Ishikawa (cell line): ENCODE results near the gene SH3RF2.

ENCODE experiments used
- CEBPB ChIP-seq: IDR thresholded peaks from 2 replicates; pipeline ENCODE4 v1.6.1; 2012
- CREB1 ChIP-seq: IDR thresholded peaks from 2 replicates; pipeline ENCODE4 v1.6.1; 2012; ENCODE audit warnings: low read depth
- EGR1 ChIP-seq: IDR thresholded peaks from 2 replicates; pipeline ENCODE4 v1.6.1; 2012
- EP300 ChIP-seq: IDR thresholded peaks from 2 replicates; pipeline ENCODE4 v1.6.1; 2012; ENCODE audit warnings: borderline replicate concordance
- FOXM1 ChIP-seq: IDR thresholded peaks from 2 replicates; pipeline ENCODE4 v1.6.1; 2012; ENCODE audit warnings: low read depth, borderline replicate concordance
- MAX ChIP-seq: IDR thresholded peaks from 2 replicates; pipeline ENCODE4 v1.6.1; 2012
- NFIC ChIP-seq: IDR thresholded peaks from 2 replicates; pipeline ENCODE4 v1.6.1; 2012
- RAD21 ChIP-seq: IDR thresholded peaks from 2 replicates; pipeline ENCODE4 v1.6.1; 2012; ENCODE audit warnings: low read depth
- REST ChIP-seq: IDR thresholded peaks from 2 replicates; pipeline ENCODE4 v1.6.1; 2012; ENCODE audit warnings: low read depth, mild to moderate bottlenecking
- TAF1 ChIP-seq: IDR thresholded peaks from 2 replicates; pipeline ENCODE4 v1.6.1; 2012; ENCODE audit warnings: low read depth, mild to moderate bottlenecking
- TCF12 ChIP-seq: IDR thresholded peaks from 2 replicates; pipeline ENCODE4 v1.6.1; 2012; ENCODE audit warnings: low read depth
- TEAD4 ChIP-seq: IDR thresholded peaks from 2 replicates; pipeline ENCODE4 v1.6.1; 2012
- USF1 ChIP-seq: IDR thresholded peaks from 2 replicates; pipeline ENCODE4 v1.6.1; 2012
- YY1 ChIP-seq: IDR thresholded peaks from 2 replicates; pipeline ENCODE4 v1.6.1; 2012; ENCODE audit warnings: low read depth
- ZBTB7A ChIP-seq: IDR thresholded peaks from 2 replicates; pipeline ENCODE4 v1.6.1; 2012; ENCODE audit warnings: low read depth

Gene SH3RF2

GRCh38 chr5:146049704-146050026, 113.3 kb downstream of the SH3RF2 start:
- no peak for TF ChIP-seq CREB1
- TF ChIP-seq EP300, result no peak
- TF ChIP-seq EGR1, result no peak
- TF ChIP-seq ZBTB7A, result no peak
- TF ChIP-seq RAD21, result no peak
- TF ChIP-seq TCF12, result no peak
- no peak for TF ChIP-seq REST
- no peak for TF ChIP-seq TEAD4
- TF ChIP-seq NFIC, result no peak
- no peak for TF ChIP-seq FOXM1

GRCh38 chr5:146050086-146050485, 113.7 kb downstream of the SH3RF2 start:
- no peak for TF ChIP-seq REST
- TF ChIP-seq CREB1, result no peak
- TF ChIP-seq ZBTB7A, result no peak
- TF ChIP-seq TEAD4, result no peak
- TF ChIP-seq EGR1, result no peak
- no peak for TF ChIP-seq RAD21
- no peak for TF ChIP-seq TCF12
- no peak for TF ChIP-seq CEBPB

GRCh38 chr5:146051678-146052077, 115.3 kb downstream of the SH3RF2 start:
- TF ChIP-seq CREB1 (no peak), CEBPB (no peak), FOXM1 (no peak), NFIC (no peak), RAD21 (no peak), EGR1 (no peak), TCF12 (no peak), TEAD4 (no peak), EP300 (no peak), REST (no peak), USF1 (no peak)

- TF ChIP-seq MAX, result no peak
- TF ChIP-seq REST, result no peak
- peak; percentile 67 for TF ChIP-seq RAD21
These were observed 116.4 kb downstream of the SH3RF2 start for GRCh38 chr5:146052780-146053179.

- TF ChIP-seq ZBTB7A, result no peak
- TF ChIP-seq YY1, result no peak
- TF ChIP-seq EP300, result no peak
- no peak for TF ChIP-seq EGR1
- TF ChIP-seq USF1, result no peak
- TF ChIP-seq TAF1, result no peak
- no peak for TF ChIP-seq REST
- no peak for TF ChIP-seq CEBPB
- no peak for TF ChIP-seq MAX
- no peak for TF ChIP-seq NFIC
- TF ChIP-seq TEAD4, result no peak
These were observed 119.1 kb downstream of the SH3RF2 start for GRCh38 chr5:146055432-146055831.
